ENCODE results near the gene TMEM156.
"Not testable (repeated sequence)": the region's sequence is repeated elsewhere in the genome, so short reads cannot be mapped to it uniquely, and the experiment has no call there.

TMEM156 gene

DNA sequence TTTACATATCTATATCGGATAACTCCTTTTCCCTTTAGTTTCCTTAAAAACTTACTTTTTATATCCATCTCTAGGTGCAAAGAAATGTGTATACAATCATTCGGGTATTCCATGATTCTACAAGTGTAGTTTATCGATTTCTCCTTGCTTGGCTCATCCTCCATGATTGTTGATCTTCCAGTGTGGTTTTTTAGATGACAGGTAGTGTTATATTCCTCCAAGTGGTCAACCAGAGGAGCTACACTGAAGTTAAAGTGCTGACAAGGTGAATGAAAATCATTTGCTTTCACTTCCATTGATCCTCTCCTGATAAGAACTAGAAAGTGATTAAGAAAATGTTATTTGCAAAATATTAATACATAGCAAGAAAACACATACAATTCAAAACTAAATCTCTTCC, 38.5 kb downstream of the TMEM156 start:
- no peak for DNase-seq (ENCODE audit: low read depth in 2 of 3, low spot score in 2 of 3)

DNA sequence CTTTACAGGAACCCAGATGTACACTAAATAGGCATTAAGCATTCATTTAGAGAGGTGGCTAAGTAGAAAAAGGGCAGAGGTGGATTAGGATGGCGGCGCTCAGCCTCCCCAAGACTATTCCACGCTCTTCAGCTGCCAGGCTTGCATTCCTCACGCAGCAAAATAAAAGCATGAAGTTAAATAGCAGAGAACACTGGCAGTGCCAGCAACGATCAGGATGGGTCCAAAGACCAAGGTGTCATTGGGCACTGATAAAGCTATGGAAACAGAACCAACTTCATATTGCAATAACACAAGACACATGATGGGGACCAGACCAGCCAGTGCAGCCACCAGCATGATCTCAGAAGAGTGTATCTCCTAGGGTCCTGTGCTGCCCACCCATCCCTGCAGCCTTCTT, 42.0 kb downstream of the TMEM156 start:
- no peak for DNase-seq (ENCODE audit: low read depth in 2 of 3, low spot score in 2 of 3)

GRCh38 chr4:38989487-38989886, 42.7 kb downstream of the TMEM156 start:
- no peak for DNase-seq (ENCODE audit: low read depth in 2 of 3, low spot score in 2 of 3)

DNA sequence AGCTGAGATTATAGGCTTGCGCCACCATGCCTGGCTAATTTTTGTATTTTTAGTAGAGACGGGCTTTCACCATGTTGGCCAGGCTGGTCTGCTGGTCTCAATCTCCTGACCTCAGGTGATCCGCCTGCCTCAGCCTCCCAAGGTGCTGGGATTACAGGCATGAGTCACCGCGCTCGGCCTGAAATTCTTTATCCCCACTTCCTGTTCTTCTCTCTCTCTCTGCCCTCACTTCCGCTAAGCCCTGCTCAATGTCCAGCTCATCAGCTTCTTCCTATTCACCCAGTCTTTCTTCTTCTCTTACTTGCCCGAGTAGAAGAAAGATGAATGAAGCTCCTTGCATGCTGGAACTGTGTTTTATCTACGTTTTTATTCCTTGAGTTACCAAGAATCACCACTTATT, 43.9 kb downstream of the TMEM156 start:
- not testable (repeated sequence) for DNase-seq (ENCODE audit: low read depth in 2 of 3, low spot score in 2 of 3)

GRCh38 chr4:38987491-38987890, 44.7 kb downstream of the TMEM156 start:
- no peak for DNase-seq (ENCODE audit: low read depth in 2 of 3, low spot score in 2 of 3)

- DNase-seq (ENCODE audit: low read depth in 2 of 3, low spot score in 2 of 3), result no peak
These were observed 46.7 kb downstream of the TMEM156 start for GRCh38 chr4:38985410-38986100.

GRCh38 chr4:38983787-38984598, 48.2 kb downstream of the TMEM156 start:
- DNase-seq (ENCODE audit: low read depth in 2 of 3, low spot score in 2 of 3), result no peak

DNA sequence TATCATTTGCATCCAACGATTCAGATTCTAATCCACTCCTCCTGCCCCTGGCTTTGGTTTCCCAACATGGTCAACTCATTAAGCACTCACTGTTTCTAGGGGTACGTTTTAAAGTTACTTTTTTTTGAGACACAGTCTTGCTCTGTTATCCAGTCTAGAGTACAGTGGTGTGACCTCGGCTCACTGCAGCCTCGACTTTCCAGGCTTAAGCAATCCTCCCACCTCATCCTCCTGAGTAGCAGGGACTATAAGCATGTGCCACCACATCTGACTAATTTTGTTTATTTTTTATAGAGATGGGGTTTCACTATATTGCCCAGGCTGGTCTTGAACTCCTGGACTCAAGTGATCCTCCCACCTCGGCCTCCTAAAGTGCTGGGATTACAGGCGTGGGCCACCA, 48.9 kb downstream of the TMEM156 start:
- no peak for DNase-seq (ENCODE audit: low read depth in 2 of 3, low spot score in 2 of 3)

GRCh38 chr4:38982361-38983095, 49.7 kb downstream of the TMEM156 start:
- DNase-seq (ENCODE audit: low read depth in 2 of 3, low spot score in 2 of 3), result no peak

DNA sequence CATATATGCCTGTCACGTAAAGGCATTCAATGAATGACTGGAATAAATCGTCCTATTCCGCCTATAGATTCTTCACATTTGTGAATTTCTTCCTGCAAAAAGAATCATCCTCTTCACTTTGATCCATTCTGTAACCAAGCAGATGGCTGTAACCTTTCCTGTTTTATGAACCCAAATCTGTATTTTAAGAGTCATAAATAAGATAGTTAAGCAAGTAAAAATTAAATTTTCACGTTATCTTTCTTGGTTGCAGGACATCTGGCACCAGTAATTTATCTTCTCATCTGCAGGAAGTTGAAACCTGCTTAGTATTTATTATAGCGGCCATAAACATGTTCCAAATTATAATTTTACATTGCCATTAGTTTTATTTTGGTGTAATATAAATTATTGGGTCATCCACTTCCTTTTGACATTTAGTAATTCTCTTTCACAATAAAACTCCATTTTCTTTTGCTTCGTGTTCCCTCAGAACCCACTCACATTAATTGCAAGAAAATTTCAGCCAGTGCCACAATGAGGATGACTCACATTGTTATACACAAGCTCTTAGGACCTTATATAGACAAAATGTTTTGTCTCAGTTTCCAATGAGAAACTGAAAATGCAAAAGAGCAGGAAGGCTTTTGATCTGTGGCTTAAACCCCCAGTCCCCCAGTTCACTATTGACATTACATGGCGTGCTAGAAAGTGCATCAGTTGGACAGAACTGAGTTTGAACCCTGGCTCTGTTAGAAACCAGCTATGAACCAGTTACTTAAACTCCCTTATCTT, 51.1 kb downstream of the TMEM156 start:
- DNase-seq (ENCODE audit: low read depth in 2 of 3, low spot score in 2 of 3), result no peak

DNA sequence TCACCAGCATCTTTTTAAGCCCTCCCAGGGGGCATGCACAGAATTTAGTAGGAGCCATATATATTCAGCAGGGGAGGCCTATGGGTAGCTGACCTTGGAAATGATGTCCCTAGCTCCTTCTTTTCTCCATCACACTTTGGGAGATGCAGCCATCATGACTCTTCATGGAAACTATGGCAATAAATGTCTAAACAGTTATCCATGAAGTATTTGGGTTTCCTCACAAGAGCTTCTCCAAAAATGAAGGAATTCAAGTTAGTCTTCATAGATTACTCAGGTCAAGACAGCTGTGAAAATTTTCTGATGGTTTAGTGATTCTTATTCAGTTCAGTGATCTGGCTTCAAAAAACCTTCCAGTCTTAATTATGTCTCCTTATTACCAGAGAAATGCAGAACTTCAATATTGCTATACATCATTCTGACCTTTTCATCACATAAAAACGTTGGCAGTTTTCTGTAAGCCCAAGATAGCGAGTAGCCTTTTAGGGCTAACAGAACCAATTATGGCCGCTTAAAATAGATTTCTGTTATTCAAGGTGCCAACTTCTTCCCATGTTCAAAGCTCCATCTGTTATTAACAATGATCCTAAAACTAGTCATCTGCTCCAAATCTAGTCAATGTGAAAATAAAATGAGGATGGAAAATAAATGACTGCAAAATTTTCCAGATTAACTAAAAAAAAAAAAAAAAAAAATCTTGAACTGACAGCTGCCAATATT, 52.5 kb downstream of the TMEM156 start:
- DNase-seq (ENCODE audit: low read depth in 2 of 3, low spot score in 2 of 3), result no peak

DNA sequence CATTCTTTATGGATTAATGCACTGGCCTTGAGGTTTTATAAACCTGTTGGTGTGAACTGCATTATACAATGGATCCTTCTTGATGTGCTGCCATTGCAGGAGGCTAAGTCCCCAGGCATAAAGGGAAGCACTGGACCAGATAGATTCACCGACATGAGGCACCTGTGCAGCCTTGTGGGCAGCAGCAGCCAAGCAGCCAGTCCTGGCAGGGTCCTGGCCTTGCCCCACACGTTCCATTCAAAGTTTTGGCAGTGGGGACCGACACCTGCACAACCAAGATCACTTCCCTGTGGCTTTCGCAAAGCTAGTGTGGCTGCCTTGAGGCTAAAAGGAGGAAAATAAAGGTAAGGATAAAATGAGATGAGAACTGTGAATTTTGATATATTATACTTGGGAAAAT, 53.1 kb downstream of the TMEM156 start:
- DNase-seq (ENCODE audit: low read depth in 2 of 3, low spot score in 2 of 3), result no peak

DNA sequence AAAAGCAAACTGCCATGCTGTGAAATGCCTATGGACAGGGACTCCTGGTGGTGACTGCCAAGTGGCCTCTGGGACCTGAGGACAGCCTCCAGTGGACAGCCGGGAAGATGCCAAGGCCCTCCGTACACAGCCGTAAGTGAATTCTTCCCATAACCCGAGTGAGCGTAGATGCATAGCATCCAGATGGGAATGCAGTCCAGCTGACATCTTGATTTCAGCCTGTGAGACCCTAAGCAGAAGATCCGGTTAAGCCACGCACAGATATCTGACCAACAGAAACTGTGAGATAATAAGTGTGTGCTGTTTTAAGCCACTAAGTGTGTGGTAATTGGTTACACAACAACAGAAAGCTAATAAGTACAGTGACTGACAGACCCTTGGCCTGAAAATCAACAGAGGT, 55.9 kb downstream of the TMEM156 start:
- DNase-seq (ENCODE audit: low read depth in 2 of 3, low spot score in 2 of 3), result no peak

- DNase-seq (ENCODE audit: low read depth in 2 of 3, low spot score in 2 of 3), result no peak
These were observed 63.5 kb downstream of the TMEM156 start for GRCh38 chr4:38968668-38969067.

DNA sequence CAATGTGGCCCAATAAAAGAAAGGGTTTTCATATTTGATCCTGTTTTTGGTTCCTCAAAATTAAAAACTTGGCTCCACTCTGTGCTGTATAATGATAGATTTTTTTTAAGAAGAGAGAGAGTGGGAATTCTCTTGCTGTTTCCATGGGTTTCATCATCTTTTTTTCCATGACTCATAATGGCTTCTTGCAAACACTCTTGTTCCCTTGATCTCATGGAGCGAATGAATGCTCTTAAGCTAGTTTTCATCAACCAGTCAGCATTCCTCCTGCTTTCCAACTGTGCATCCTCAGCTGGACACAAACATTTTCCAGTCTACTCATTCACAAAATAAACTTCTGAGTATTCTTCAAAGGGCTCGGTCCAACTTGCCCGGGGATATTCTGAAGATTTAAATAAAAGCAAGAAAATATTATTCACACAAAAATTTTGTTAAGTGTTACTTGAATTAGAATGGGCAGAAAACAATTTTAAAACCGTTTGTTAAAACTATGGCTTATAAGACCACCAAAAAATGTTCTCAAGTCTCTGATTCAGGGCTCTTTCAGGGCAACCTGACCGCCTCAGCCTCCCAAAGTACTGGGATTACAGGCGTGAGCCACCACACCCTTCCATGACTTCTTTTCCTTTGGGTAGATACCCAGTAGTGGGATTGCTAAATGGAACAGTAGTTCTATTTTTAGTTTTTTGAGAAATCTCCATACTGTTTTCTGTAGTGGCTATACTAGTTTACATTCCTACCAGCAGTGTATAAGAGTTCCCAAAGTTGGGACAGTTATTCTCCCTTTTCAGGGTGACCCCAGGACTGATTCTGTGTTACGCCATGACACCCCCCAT, 64.7 kb downstream of the TMEM156 start:
- no peak for DNase-seq (ENCODE audit: low read depth in 2 of 3, low spot score in 2 of 3)

GRCh38 chr4:38965866-38966265, 66.3 kb downstream of the TMEM156 start:
- no peak for DNase-seq (ENCODE audit: low read depth in 2 of 3, low spot score in 2 of 3)

- no peak for DNase-seq (ENCODE audit: low read depth in 2 of 3, low spot score in 2 of 3)
These were observed 67.0 kb downstream of the TMEM156 start for GRCh38 chr4:38964942-38965775.

GRCh38 chr4:38959248-38959647, 73.0 kb downstream of the TMEM156 start:
- not testable (repeated sequence) for DNase-seq (ENCODE audit: low read depth in 2 of 3, low spot score in 2 of 3)
